Heart right ventricle (tissue), 16 donors: ENCODE measurements around the gene FAM13A. TPM values are rescaled to one million over a fixed set of nuclear protein-coding genes. Genes with fewer than 3 reads are reported as not detected.

Source experiments
- ATAC-seq, 8 donors: fragments of 200-7000 bp; cut with Tn5 transposase; one replicate each; pipeline ENCODE4 v1.9.1; 2020; ENCODE audit warnings: mild to moderate bottlenecking in 8 of 8, moderate library complexity in 8 of 8, moderate number of reproducible peaks in 1 of 8
- DNase-seq, 2 donors: peaks; one replicate each; pipeline ENCODE4 v3.0.0-alpha.2; 2020
- H3K27ac ChIP-seq, 10 donors: fragments of 200-600 bp; sonication (generic) in 2 of 10; one replicate each; pipeline versions ENCODE4 v1.5.0 to v1.8.0; 2020 to 2022; ENCODE audit warnings: mild to moderate bottlenecking in 3 of 10
- H3K27me3 ChIP-seq, 7 donors: fragments of 200-600 bp; one replicate each; pipeline ENCODE4 v1.8.0; 2021 to 2022; ENCODE audit warnings: mild to moderate bottlenecking in 2 of 7
- H3K36me3 ChIP-seq, 9 donors: fragments of 200-600 bp; sonication (generic) in 1 of 9; one replicate each; pipeline versions ENCODE4 v1.5.0 to v1.8.0; 2020 to 2022; ENCODE audit warnings: mild to moderate bottlenecking in 2 of 9
- H3K4me1 ChIP-seq, 9 donors: fragments of 200-600 bp; sonication (generic) in 1 of 9; one replicate each; pipeline versions ENCODE4 v1.5.0 to v1.8.0; 2020 to 2022; ENCODE audit warnings: mild to moderate bottlenecking in 4 of 9
- H3K4me3 ChIP-seq, 10 donors: fragments of 200-600 bp; sonication (generic) in 2 of 10; one replicate each; pipeline versions ENCODE4 v1.5.0 to v1.8.0; 2020 to 2022; ENCODE audit warnings: mild to moderate bottlenecking in 7 of 10, moderate library complexity in 2 of 10
- H3K9me3 ChIP-seq, 11 donors: fragments of 200-600 bp in 10 of 11; sonication (generic) in 2 of 11; one replicate each; pipeline versions ENCODE4 v1.5.0 to v1.8.0; 2013 to 2022; ENCODE audit warnings: mild to moderate bottlenecking in 2 of 11, control low read depth in 1 of 11, moderate library complexity in 1 of 11
- CTCF ChIP-seq, 9 donors: fragments of 200-600 bp; sonication (generic) in 2 of 9; IDR thresholded peaks; one replicate each; pipeline versions ENCODE4 v1.5.0 to v1.8.0; 2021 to 2022; ENCODE audit warnings: antibody characterized with exemption in 9 of 9, mild to moderate bottlenecking in 5 of 9, moderate library complexity in 1 of 9
- WGBS, 2 donors: extraction: QIAGEN DNeasy Blood & Tissue Kit; methylation state at CpG; one replicate each; pipeline ENCODE4 v1.1.7; 2013; ENCODE audit warnings: inconsistent platforms in 1 of 2; 5-methylcytosine and 5-hydroxymethylcytosine counted together
- intact Hi-C, 10 donors: fragments of 100-400 bp; cut with DNase I; formaldehyde crosslinking; loops; one replicate each; pipeline versions ENCODE4 v1.11.1 to v1.14.2; 2022
- polyA plus RNA-seq, 2 donors: library from polyadenylated mRNA; stranded (reverse); fragments of 200-250 nt; gene quantifications; one replicate each; pipeline ENCODE4 v1.2.3, GENCODE V29; 2013
- total RNA-seq, 10 donors: library from RNA; stranded (reverse); fragmentation: NEBNext Ultra II Directional in 3 of 10; extraction: Animal tissue kit (Norgen Biotek cat#: 25700) in 3 of 10; gene quantifications; one replicate each; pipeline versions ENCODE4 v1.2.1 to v1.2.4, GENCODE V29; 2021 to 2023
- donor health status: Arrhythmogenic right ventricular cardiomyopathy.
- donor health status: ischemic (EF 13 %, LVEDD 7.1; RV severe dilation, severe dysfunction).
- donor health status: healthy with polysubstance abuse.
- donor health status: DM: no; HTN: yes; CAD: no.
- donor health status: DM: no; HTN: no; CAD: no.
- donor health status: ischemic (EF 25% LVEDD 6.9; RV normal size, moderate dysfunction).
- donor health status: ischemic (EF 25% LVEDD 5.7; RV mildly dilated, moderate dysfunction).
- donor health status: healthy.
- donor health status: DM: yes; HTN: yes; CAD: no.
- donor health status: Ischemic cardiomyopathy.
- donor health status: ischemic (EF 35%, LVEDD 5.7; RV mildly dilated, moderate dysfunction).
- donor health status: nonischemic (EF 11% LVEDD 7.7; RV severe dilation, severe dysfunction).
- donor health status: DM: yes; HTN: yes; CAD: no.
- donor health status: PGD.
- donor health status: ischemic (EF 29% LVEDD 5.4; RV normal size, mild dysfunction).
- donor health status: nonischemic (EF 23%, LVEDD 6.1; RV moderate dilation, normal function).

FAM13A gene
- total and polyA plus RNA-seq, 12 donors = 2.4 to 18.4 (median 14.1) TPM

DNA sequence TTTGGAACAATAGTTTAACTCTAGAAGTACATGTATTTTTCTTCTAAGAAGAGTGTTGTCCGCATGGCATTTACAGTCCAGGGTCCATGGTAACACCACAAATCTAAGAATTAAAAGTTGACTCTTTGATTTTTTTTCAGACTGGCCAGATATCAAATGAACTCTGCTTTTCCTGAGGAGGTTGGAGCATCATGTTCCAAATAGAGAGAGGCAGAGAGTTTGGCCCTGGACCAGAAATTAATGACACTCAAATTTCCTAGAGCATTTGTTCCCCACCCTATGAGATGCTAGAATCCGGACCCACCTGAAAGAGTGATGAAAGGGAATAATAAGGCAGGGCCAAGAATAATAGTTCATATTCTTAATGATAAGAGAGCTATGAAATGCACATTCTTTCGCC is 312.4 kb downstream of the FAM13A start:
- no peak for TF ChIP-seq CTCF (IDR thresholded peaks at IDR 0.05)
- intact Hi-C loops = no loop called here
- no peak overlapping the region for H3K27ac ChIP-seq
- H3K4me3 ChIP-seq = no peak overlapping the region
- 79 to 85% methylated on average over 3 of the region's 3 CpGs for WGBS, 2 donors
- ATAC-seq (no peak), DNase-seq (no peak)
- H3K4me1 ChIP-seq = peaks cover 0 to 34% (median 12%) of the 10 kb centered on the region in 9 donors
- no peaks in the 10 kb centered on the region for H3K9me3 ChIP-seq
- no peaks in the 10 kb centered on the region for H3K27me3 ChIP-seq
- H3K36me3 ChIP-seq = peaks cover 0 to 97% (median 30%) of the 10 kb centered on the region in 9 donors

DNA sequence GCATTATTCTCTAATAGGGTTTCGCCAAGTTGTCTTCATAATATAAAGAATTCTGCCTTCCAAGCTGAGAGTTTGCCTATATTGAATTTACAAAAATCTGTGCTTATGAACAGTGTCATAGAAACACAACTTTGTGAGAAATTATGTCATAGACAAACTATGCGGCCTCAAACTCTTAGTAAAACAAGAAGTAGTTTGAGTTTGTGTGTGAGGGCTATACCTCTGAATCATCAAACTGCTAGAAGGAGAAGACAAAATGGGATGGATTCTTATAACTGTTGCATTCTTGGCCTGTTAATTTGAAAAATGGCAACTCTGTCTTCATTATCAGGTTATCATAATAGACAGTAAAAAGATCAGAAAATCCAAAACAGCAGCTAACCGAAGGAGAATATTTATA is 313.3 kb downstream of the FAM13A start:
- peaks cover 0 to 34% (median 12%) of the 10 kb centered on the region in 9 donors for H3K4me1 ChIP-seq
- no peak overlapping the region for H3K4me3 ChIP-seq
- 91 to 94% methylated on average over 3 of the region's 3 CpGs for WGBS, 2 donors
- DNase-seq (no peak), ATAC-seq (no peak)
- intact Hi-C loops = no loop called here
- no peak overlapping the region for H3K27ac ChIP-seq
- H3K27me3 ChIP-seq = no peaks in the 10 kb centered on the region
- H3K9me3 ChIP-seq = no peaks in the 10 kb centered on the region
- no peak for TF ChIP-seq CTCF (IDR thresholded peaks at IDR 0.05)
- H3K36me3 ChIP-seq = peaks cover 0 to 95% (median 24%) of the 10 kb centered on the region in 9 donors

DNA sequence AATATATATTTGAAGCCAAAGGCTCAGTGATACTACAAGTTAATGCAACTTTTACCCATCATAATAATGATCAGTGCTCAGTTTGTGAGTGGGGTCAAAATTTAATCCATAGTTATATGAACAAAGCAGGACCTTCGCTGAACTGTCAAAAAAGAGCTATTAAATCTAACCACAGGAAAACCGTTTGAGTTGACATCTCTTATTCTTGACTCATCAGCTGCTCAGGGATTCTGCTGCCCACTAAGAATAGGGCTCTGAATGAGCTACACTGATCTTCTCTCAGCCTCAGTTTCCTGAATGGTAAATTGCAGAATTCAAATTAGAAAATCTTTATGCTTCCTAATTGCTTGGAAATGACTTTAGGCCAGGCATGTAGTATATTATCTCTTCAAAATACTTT is 314.4 kb downstream of the FAM13A start:
- no peak for ATAC-seq
- no peak overlapping the region for H3K27ac ChIP-seq
- peaks cover 0 to 95% (median 22%) of the 10 kb centered on the region in 9 donors for H3K36me3 ChIP-seq
- no peak for DNase-seq
- H3K9me3 ChIP-seq = no peaks in the 10 kb centered on the region
- no peaks in the 10 kb centered on the region for H3K27me3 ChIP-seq
- H3K4me1 ChIP-seq = peaks cover 0 to 40% (median 13%) of the 10 kb centered on the region in 9 donors
- H3K4me3 ChIP-seq = no peak overlapping the region
- 78 to 79% methylated on average over 2 of the region's 2 CpGs for WGBS, 2 donors
- TF ChIP-seq CTCF (IDR thresholded peaks at IDR 0.05) = no peak
- intact Hi-C loops = no loop called here

GRCh38 chr4:88738180-88738579 is 318.8 kb downstream of the FAM13A start:
- intact Hi-C loops = no loop called here
- no peak for TF ChIP-seq CTCF (IDR thresholded peaks at IDR 0.05)
- Histone ChIP-seq H3K36me3 (peaks cover 0 to 88% (median 13%) of the 10 kb centered on the region in 9 donors), H3K27ac (peak overlapping the region in 1 of 10 donors; percentile 7), H3K27me3 (no peaks in the 10 kb centered on the region), H3K4me1 (peaks cover 0 to 41% (median 23%) of the 10 kb centered on the region in 9 donors), H3K9me3 (no peaks in the 10 kb centered on the region), H3K4me3 (no peak overlapping the region)
- 92 to 95% methylated on average over 4 of the region's 4 CpGs for WGBS, 2 donors
- ATAC-seq (peak in 1 of 8 donors; percentile 29), DNase-seq (no peak)
